ENCODE results near the gene FTCD. TPM values are rescaled to one million over a fixed set of nuclear protein-coding genes. Genes with fewer than 3 reads are reported as not detected.

The FTCD gene
- total and polyA plus RNA-seq, 2 of the 8 experiments (the other 6 are each of a cell fraction or from before 2014, with no cell fraction given), result 3.3 to 4.9 TPM

- Histone ChIP-seq H3K18ac (ENCODE audit: extremely low read depth, low read length) (no peak overlapping the region), H4K5ac (ENCODE audit: insufficient read length, low read depth, low read length) (no peak overlapping the region), H4K8ac (ENCODE audit: extremely low read depth, insufficient read depth, low read length) (no peak overlapping the region), H2BK20ac (ENCODE audit: low read length) (no peak overlapping the region), H3K4ac (replicated peaks; ENCODE audit: insufficient read length, low read depth, low read length) (no peak overlapping the region), H3K23ac (ENCODE audit: insufficient read length) (no peak overlapping the region), H2BK5ac (ENCODE audit: low read depth, low read length) (no peak overlapping the region), H2BK12ac (ENCODE audit: low read depth, low read length) (no peak overlapping the region), H3K14ac (ENCODE audit: insufficient read length) (no peak overlapping the region), H3K36me3 (ENCODE audit: control insufficient read depth in 2 of 4, insufficient read depth in 4 of 4, low read length in 3 of 4) (peaks cover 0 to 19% (median 7%) of the 10 kb centered on the region in 4 experiments; a peak in 4 of 8 replicates), H3K4me2 (ENCODE audit: insufficient read depth in 1 of 2, low read depth in 2 of 2, low read length in 2 of 2) (no peak overlapping the region), H3K56ac (replicated peaks; ENCODE audit: insufficient read length, low read depth, low read length) (no peak overlapping the region), H2BK120ac (replicated peaks; ENCODE audit: low read depth, low read length) (no peak overlapping the region), H2BK15ac (ENCODE audit: low read length) (no peak overlapping the region), H3K4me1 (replicated peaks in 1 of 4; ENCODE audit: control insufficient read depth in 3 of 4, insufficient read depth in 4 of 4, low read length in 3 of 4) (no peaks in the 10 kb centered on the region), H2AFZ (ENCODE audit: low read length) (no peak overlapping the region), H3K27me3 (replicated peaks in 1 of 4; ENCODE audit: control insufficient read depth in 3 of 4, extremely low read depth in 1 of 4, insufficient read depth in 3 of 4, low read length in 3 of 4) (no peaks in the 10 kb centered on the region; a peak in 1 of 7 replicates), H3K79me1 (ENCODE audit: low read depth, low read length) (no peaks in the 10 kb centered on the region; the same call in 1 of the 2 replicates), H3K9me3 (ENCODE audit: insufficient read depth in 2 of 2, low read depth in 1 of 2, low read length in 1 of 2) (peaks cover 4 to 26% of the 10 kb centered on the region in 2 experiments; a peak in 2 of 4 replicates), H3K4me3 (ENCODE audit: extremely low read depth in 1 of 4, insufficient read depth in 2 of 4, low read depth in 3 of 4, low read length in 4 of 4) (no peak overlapping the region), H4K20me1 (replicated peaks in 1 of 2; ENCODE audit: control insufficient read depth in 1 of 2, insufficient read depth in 2 of 2, low read length in 2 of 2) (no peaks in the 10 kb centered on the region), H3K23me2 (ENCODE audit: low read depth, low read length) (no peaks in the 10 kb centered on the region), H3K9ac (replicated peaks in 1 of 4; ENCODE audit: extremely low read depth in 1 of 4, low read depth in 3 of 4, low read length in 3 of 4) (no peak overlapping the region), H3K79me2 (ENCODE audit: control insufficient read depth in 1 of 2, insufficient read depth in 2 of 2, low read length in 2 of 2) (no peaks in the 10 kb centered on the region), H3K27ac (ENCODE audit: low read depth, low read length) (no peak overlapping the region), H4K91ac (replicated peaks; ENCODE audit: insufficient read length, low read length) (no peak overlapping the region), H2AK5ac (ENCODE audit: low read depth, low read length) (no peak overlapping the region)
- POLR2A ChIA-PET (ENCODE audit: partially characterized antibody), result interaction anchor here (0.6 kb wide), 1 partner anchor 174 kb away, joined by 3 read pairs; no protein-coding TSS in a partner anchor
- CTCF ChIA-PET (ENCODE audit: partially characterized antibody), result interaction anchor here (0.6 to 1.8 kb wide), 3 partner anchors 9 to 28 kb away, joined by 3 to 9 read pairs (median 8); no protein-coding TSS in a partner anchor
- FAIRE-seq (no peak), DNase-seq (ENCODE audit: low read depth in 1 of 2, low spot score in 2 of 2) (peak in 1 of 2 experiments; percentile 39)
- 97% methylated on average over 22 of the region's 72 CpGs; no CpG with 5 or more reads in 1 of the 2 experiments for WGBS, 2 experiments (ENCODE audit: extremely low coverage in 1 of 2, insufficient coverage in 1 of 2, insufficient read length in 1 of 2, insufficient replicate concordance in 2 of 2, low coverage in 1 of 2, low lambda C conversion rate in 2 of 2, missing lambda C conversion rate in 1 of 2)
- no peak for TF ChIP-seq MAX (IDR thresholded peaks at IDR 0.05)
These were observed 6.5 kb upstream of the FTCD start for GRCh38 chr21:46161633-46162592.

Data from H1 (cell line).